GM23338 (cell line): Measurements from ENCODE around the gene DNAH11. TPM values are rescaled to one million over a fixed set of nuclear protein-coding genes. Genes with fewer than 3 reads are reported as not detected.

Experiments
- ATAC-seq: fragments of 200-7000 bp; cut with Tn5 transposase; 3 replicates; pipeline ENCODE4 v1.9.1; 2020
- DNase-seq: peaks from one replicate; pipeline ENCODE4 v3.0.0-alpha.2; 2015; ENCODE audit warnings: low spot score
- H2AFZ ChIP-seq: fragments of 200-600 bp; sonication (generic); 2 replicates; pipeline ENCODE4 v1.8.0; 2016; ENCODE audit warnings: antibody characterized with exemption, mild to moderate bottlenecking, moderate library complexity
- H3F3A ChIP-seq: fragments of 200-600 bp; sonication (generic); replicated peaks from 2 replicates; pipeline ENCODE4 v1.8.0; 2017; ENCODE audit warnings: antibody characterized with exemption, mixed run types, low read depth
- H3K27ac ChIP-seq: fragments of 200-600 bp; sonication (generic); 2 replicates; pipeline ENCODE4 v1.6.1; 2016; ENCODE audit warnings: low read depth
- H3K27me3 ChIP-seq: fragments of 200-600 bp; sonication (generic); 2 replicates; pipeline ENCODE4 v1.8.0; 2016; ENCODE audit warnings: mild to moderate bottlenecking, mixed run types, moderate library complexity; ENCODE audit not compliant: insufficient read depth
- H3K36me3 ChIP-seq: fragments of 200-600 bp; sonication (generic); 2 replicates; pipeline ENCODE4 v1.8.0; 2016; ENCODE audit warnings: mild to moderate bottlenecking; ENCODE audit not compliant: insufficient read depth
- H3K4me1 ChIP-seq: fragments of 200-600 bp; sonication (generic); 2 replicates; pipeline ENCODE4 v1.8.0; 2016; ENCODE audit warnings: mild to moderate bottlenecking, moderate library complexity; ENCODE audit not compliant: insufficient read depth
- H3K4me2 ChIP-seq: fragments of 200-600 bp; sonication (generic); 2 replicates; pipeline ENCODE4 v1.7.1; 2017; ENCODE audit warnings: mixed run types
- H3K4me3 ChIP-seq: fragments of 200-600 bp; sonication (generic); 2 replicates; pipeline ENCODE4 v1.6.1; 2016; ENCODE audit warnings: mixed run types
- H3K79me2 ChIP-seq: fragments of 200-600 bp; sonication (generic); replicated peaks from 2 replicates; pipeline ENCODE4 v1.8.0; 2017; ENCODE audit warnings: mild to moderate bottlenecking; ENCODE audit not compliant: insufficient read depth
- H3K9me2 ChIP-seq: fragments of 200-600 bp; sonication (generic); 2 replicates; pipeline ENCODE4 v1.8.0; 2017; ENCODE audit not compliant: insufficient read depth
- H4K20me1 ChIP-seq: fragments of 200-600 bp; sonication (generic); replicated peaks from 2 replicates; pipeline ENCODE4 v1.8.0; 2017; ENCODE audit warnings: mild to moderate bottlenecking; ENCODE audit not compliant: insufficient read depth
- H3K27ac Mint-ChIP-seq: 2 replicates; pipeline ENCODE4 v1.8.0; 2020; ENCODE audit warnings: inconsistent platforms, mild to moderate bottlenecking, moderate library complexity, mixed read lengths
- H3K27me3 Mint-ChIP-seq: 3 replicates; pipeline ENCODE4 v1.8.0; 2022; ENCODE audit warnings: low read depth, mild to moderate bottlenecking, moderate library complexity, mixed read lengths, inconsistent platforms; ENCODE audit not compliant: insufficient read depth, poor library complexity
- H3K36me3 Mint-ChIP-seq: 3 replicates; pipeline ENCODE4 v1.8.0; 2021; ENCODE audit warnings: low read depth, mild to moderate bottlenecking, inconsistent platforms, moderate library complexity, mixed read lengths
- H3K4me1 Mint-ChIP-seq: 3 replicates; pipeline ENCODE4 v1.8.0; 2020; ENCODE audit warnings: mild to moderate bottlenecking, inconsistent platforms, mixed read lengths
- H3K4me3 Mint-ChIP-seq: 3 replicates; pipeline ENCODE4 v1.8.0; 2021; ENCODE audit warnings: moderate library complexity, mild to moderate bottlenecking, inconsistent platforms, mixed read lengths
- H3K9me3 Mint-ChIP-seq: 3 replicates; pipeline ENCODE4 v1.8.0; 2020; ENCODE audit warnings: moderate library complexity, mild to moderate bottlenecking, inconsistent platforms, mixed read lengths
- CREB1 ChIP-seq: fragments of 250-450 bp; sonication (Bioruptor Pico); IDR thresholded peaks from 2 replicates; pipeline ENCODE4 v1.5.0; 2020; ENCODE audit warnings: low read depth, mild to moderate bottlenecking, moderate library complexity
- JUNB ChIP-seq: IDR thresholded peaks from one replicate; pipeline ENCODE4 v1.6.1; 2016; ENCODE audit warnings: antibody characterized with exemption; ENCODE audit not compliant: unreplicated experiment
- REST ChIP-seq: IDR thresholded peaks from one replicate; pipeline ENCODE4 v1.6.1; 2018; ENCODE audit warnings: antibody characterized with exemption; ENCODE audit not compliant: unreplicated experiment
- STAT1 ChIP-seq: IDR thresholded peaks from one replicate; pipeline ENCODE4 v1.6.1; 2016; ENCODE audit warnings: antibody characterized with exemption; ENCODE audit not compliant: unreplicated experiment
- ZNF331 ChIP-seq: fragments of 250-450 bp; sonication (Bioruptor Pico); IDR thresholded peaks from 2 replicates; pipeline ENCODE4 v1.5.0; 2020; ENCODE audit warnings: low read depth, mild to moderate bottlenecking, moderate library complexity
- ZNF462 ChIP-seq: fragments of 250-450 bp; sonication (Bioruptor Pico); IDR thresholded peaks from 2 replicates; pipeline ENCODE4 v1.5.0; 2020; ENCODE audit warnings: mild to moderate bottlenecking, moderate library complexity
- polyA plus RNA-seq: library from polyadenylated mRNA; unstranded; fragments of >200 nt; fragmentation: Nextera tagmentation; extraction: Ambion mirVana; gene quantifications from 2 replicates; pipeline ENCODE4 v1.2.1, GENCODE V29; 2016
- total RNA-seq: library from RNA; depleted of rRNA; stranded (reverse); fragments of >200 nt; shearing (Covaris generic); gene quantifications from 2 replicates; pipeline ENCODE4 v1.2.3, GENCODE V29; 2014

The DNAH11 gene
- total and polyA plus RNA-seq, 2 experiments from 2014 or later, result 9.3 TPM

- no peaks in the 10 kb centered on the region for H3K36me3 ChIP-seq
- H3K27ac Mint-ChIP-seq, result no peak overlapping the region
- no peak for TF ChIP-seq CREB1 (CRISPR knock-in tag)
- no peak for TF ChIP-seq JUNB
- TF ChIP-seq REST, result no peak
- no peak for TF ChIP-seq ZNF331 (CRISPR knock-in tag)
- TF ChIP-seq STAT1, result no peak
- no peak for TF ChIP-seq ZNF462 (CRISPR knock-in tag)
- H3K79me2 ChIP-seq, result peaks cover 100% of the 10 kb centered on the region
- no peaks in the 10 kb centered on the region for H3K27me3 Mint-ChIP-seq
- H3K36me3 Mint-ChIP-seq, result peaks cover 4% of the 10 kb centered on the region; the same call in 1 of the 3 replicates
- DNase-seq, result no peak
- H3K4me1 Mint-ChIP-seq, result peaks cover 65% of the 10 kb centered on the region
- H3K4me1 ChIP-seq, result peaks cover 54% of the 10 kb centered on the region
- no peaks in the 10 kb centered on the region for H3K9me3 Mint-ChIP-seq
- ATAC-seq, result no peak
- H3K9me2 ChIP-seq, result no peaks in the 10 kb centered on the region
- peaks cover 37% of the 10 kb centered on the region for H4K20me1 ChIP-seq
- H3K27ac ChIP-seq, result no peak overlapping the region
- H3K27me3 ChIP-seq, result no peaks in the 10 kb centered on the region
- no peak overlapping the region for H3K4me2 ChIP-seq
- H2AFZ ChIP-seq, result no peak overlapping the region
- no peak overlapping the region for H3K4me3 Mint-ChIP-seq
- H3K4me3 ChIP-seq, result no peak overlapping the region
- no peaks in the 10 kb centered on the region for H3F3A ChIP-seq
Observed at GRCh38 chr7:21922605-21923004, 379.8 kb downstream of the DNAH11 start.
